GM23338 (cell line): ENCODE measurements around the gene UNC80. TPM values are rescaled to one million over a fixed set of nuclear protein-coding genes. Genes with fewer than 3 reads are reported as not detected.

Experiments used
- ATAC-seq: fragments of 200-7000 bp; cut with Tn5 transposase; 3 replicates; pipeline ENCODE4 v1.9.1; 2020
- DNase-seq: peaks from one replicate; pipeline ENCODE4 v3.0.0-alpha.2; 2015; ENCODE audit warnings: low spot score
- H2AFZ ChIP-seq: fragments of 200-600 bp; sonication (generic); 2 replicates; pipeline ENCODE4 v1.8.0; 2016; ENCODE audit warnings: antibody characterized with exemption, mild to moderate bottlenecking, moderate library complexity
- H3F3A ChIP-seq: fragments of 200-600 bp; sonication (generic); replicated peaks from 2 replicates; pipeline ENCODE4 v1.8.0; 2017; ENCODE audit warnings: antibody characterized with exemption, mixed run types, low read depth
- H3K27ac ChIP-seq: fragments of 200-600 bp; sonication (generic); 2 replicates; pipeline ENCODE4 v1.6.1; 2016; ENCODE audit warnings: low read depth
- H3K27me3 ChIP-seq: fragments of 200-600 bp; sonication (generic); 2 replicates; pipeline ENCODE4 v1.8.0; 2016; ENCODE audit warnings: mild to moderate bottlenecking, mixed run types, moderate library complexity; ENCODE audit not compliant: insufficient read depth
- H3K36me3 ChIP-seq: fragments of 200-600 bp; sonication (generic); 2 replicates; pipeline ENCODE4 v1.8.0; 2016; ENCODE audit warnings: mild to moderate bottlenecking; ENCODE audit not compliant: insufficient read depth
- H3K4me1 ChIP-seq: fragments of 200-600 bp; sonication (generic); 2 replicates; pipeline ENCODE4 v1.8.0; 2016; ENCODE audit warnings: mild to moderate bottlenecking, moderate library complexity; ENCODE audit not compliant: insufficient read depth
- H3K4me2 ChIP-seq: fragments of 200-600 bp; sonication (generic); 2 replicates; pipeline ENCODE4 v1.7.1; 2017; ENCODE audit warnings: mixed run types
- H3K4me3 ChIP-seq: fragments of 200-600 bp; sonication (generic); 2 replicates; pipeline ENCODE4 v1.6.1; 2016; ENCODE audit warnings: mixed run types
- H3K79me2 ChIP-seq: fragments of 200-600 bp; sonication (generic); replicated peaks from 2 replicates; pipeline ENCODE4 v1.8.0; 2017; ENCODE audit warnings: mild to moderate bottlenecking; ENCODE audit not compliant: insufficient read depth
- H3K9me2 ChIP-seq: fragments of 200-600 bp; sonication (generic); 2 replicates; pipeline ENCODE4 v1.8.0; 2017; ENCODE audit not compliant: insufficient read depth
- H4K20me1 ChIP-seq: fragments of 200-600 bp; sonication (generic); replicated peaks from 2 replicates; pipeline ENCODE4 v1.8.0; 2017; ENCODE audit warnings: mild to moderate bottlenecking; ENCODE audit not compliant: insufficient read depth
- H3K27ac Mint-ChIP-seq: 2 replicates; pipeline ENCODE4 v1.8.0; 2020; ENCODE audit warnings: inconsistent platforms, mild to moderate bottlenecking, moderate library complexity, mixed read lengths
- H3K27me3 Mint-ChIP-seq: 3 replicates; pipeline ENCODE4 v1.8.0; 2022; ENCODE audit warnings: low read depth, mild to moderate bottlenecking, moderate library complexity, mixed read lengths, inconsistent platforms; ENCODE audit not compliant: insufficient read depth, poor library complexity
- H3K36me3 Mint-ChIP-seq: 3 replicates; pipeline ENCODE4 v1.8.0; 2021; ENCODE audit warnings: low read depth, mild to moderate bottlenecking, inconsistent platforms, moderate library complexity, mixed read lengths
- H3K4me1 Mint-ChIP-seq: 3 replicates; pipeline ENCODE4 v1.8.0; 2020; ENCODE audit warnings: mild to moderate bottlenecking, inconsistent platforms, mixed read lengths
- H3K4me3 Mint-ChIP-seq: 3 replicates; pipeline ENCODE4 v1.8.0; 2021; ENCODE audit warnings: moderate library complexity, mild to moderate bottlenecking, inconsistent platforms, mixed read lengths
- H3K9me3 Mint-ChIP-seq: 3 replicates; pipeline ENCODE4 v1.8.0; 2020; ENCODE audit warnings: moderate library complexity, mild to moderate bottlenecking, inconsistent platforms, mixed read lengths
- CREB1 ChIP-seq: fragments of 250-450 bp; sonication (Bioruptor Pico); IDR thresholded peaks from 2 replicates; pipeline ENCODE4 v1.5.0; 2020; ENCODE audit warnings: low read depth, mild to moderate bottlenecking, moderate library complexity
- EZH2phosphoT487 ChIP-seq: fragments of 200-600 bp; sonication (generic); IDR thresholded peaks from one replicate; pipeline ENCODE4 v1.8.1; 2018; ENCODE audit warnings: antibody characterized with exemption; ENCODE audit not compliant: unreplicated experiment
- NANOG ChIP-seq: IDR thresholded peaks from 2 replicates; pipeline ENCODE4 v1.6.1; 2016; ENCODE audit warnings: antibody characterized with exemption, borderline replicate concordance
- POLR2AphosphoS5 ChIP-seq: IDR thresholded peaks from 2 replicates; pipeline ENCODE4 v1.6.1; 2016; ENCODE audit warnings: antibody characterized with exemption, low read depth
- STAT1 ChIP-seq: IDR thresholded peaks from one replicate; pipeline ENCODE4 v1.6.1; 2016; ENCODE audit warnings: antibody characterized with exemption; ENCODE audit not compliant: unreplicated experiment
- ZNF114 ChIP-seq: fragments of 250-450 bp; sonication (Bioruptor Pico); IDR thresholded peaks from 2 replicates; pipeline ENCODE4 v1.5.0; 2020; ENCODE audit warnings: mild to moderate bottlenecking, moderate library complexity
- ZNF331 ChIP-seq: fragments of 250-450 bp; sonication (Bioruptor Pico); IDR thresholded peaks from 2 replicates; pipeline ENCODE4 v1.5.0; 2020; ENCODE audit warnings: low read depth, mild to moderate bottlenecking, moderate library complexity
- polyA plus RNA-seq: library from polyadenylated mRNA; unstranded; fragments of >200 nt; fragmentation: Nextera tagmentation; extraction: Ambion mirVana; gene quantifications from 2 replicates; pipeline ENCODE4 v1.2.1, GENCODE V29; 2016
- total RNA-seq: library from RNA; depleted of rRNA; stranded (reverse); fragments of >200 nt; shearing (Covaris generic); gene quantifications from 2 replicates; pipeline ENCODE4 v1.2.3, GENCODE V29; 2014
- TF ChIP-seq, protein P1 (sequence below), 2 experiments: fragments of 200-600 bp in 1 of 2; sonication (generic) in 1 of 2; conservative IDR thresholded peaks; 2 replicates each; pipeline versions ENCODE4 v1.5.1 to v1.6.1; 2016 to 2017; ENCODE audit warnings: antibody characterized with exemption in 2 of 2, low read depth in 2 of 2, mild to moderate bottlenecking in 2 of 2, moderate library complexity in 1 of 2
- TF ChIP-seq, protein P2 (sequence below): IDR thresholded peaks from 2 replicates; pipeline ENCODE4 v1.6.1; 2016; ENCODE audit warnings: antibody characterized with exemption
- TF ChIP-seq, protein P3 (sequence below): IDR thresholded peaks from one replicate; pipeline ENCODE4 v1.6.1; 2018; ENCODE audit warnings: antibody characterized with exemption; ENCODE audit not compliant: unreplicated experiment

The UNC80 gene
- total and polyA plus RNA-seq, 2 experiments from 2014 or later, result 0.11 to 1.5 TPM

DNA sequence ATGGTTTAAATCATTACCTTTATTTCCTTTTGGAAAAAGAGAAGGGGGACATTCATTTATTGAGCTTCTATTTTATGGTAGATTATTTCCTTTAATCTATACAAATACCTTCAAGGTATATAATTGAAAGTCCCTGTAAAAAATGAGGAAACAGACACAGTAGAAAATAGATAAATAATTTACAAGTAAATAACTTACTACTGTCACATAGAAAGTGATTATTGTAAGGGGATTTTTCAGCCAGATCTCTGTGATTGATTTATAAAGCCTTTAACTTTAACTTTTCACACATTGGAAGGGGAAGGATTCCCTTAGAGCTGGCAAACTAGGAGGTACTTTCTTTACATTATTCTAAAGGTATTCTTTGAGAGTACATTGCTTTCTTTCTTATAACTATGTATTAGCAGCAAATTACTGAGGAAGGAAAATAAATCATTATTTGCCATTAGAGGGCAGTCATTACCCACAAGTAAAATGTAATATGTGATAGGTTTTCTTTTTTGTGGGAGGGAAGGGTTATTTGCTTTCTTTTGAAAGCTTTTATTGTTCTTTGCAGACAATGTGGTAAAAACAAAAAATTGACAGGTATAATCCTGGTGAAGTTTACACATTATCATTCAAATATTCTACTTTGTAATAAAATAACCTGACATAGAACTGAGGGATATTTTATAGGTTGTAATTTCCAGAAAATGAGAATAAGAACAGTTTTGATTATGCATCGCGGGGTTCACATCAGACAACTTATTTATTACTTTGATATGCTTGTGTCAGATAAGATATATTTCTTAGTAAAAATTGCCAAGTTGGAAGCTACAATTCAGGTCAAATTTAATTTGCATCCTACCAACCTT lies 206.0 kb downstream of the UNC80 start:
- H3F3A ChIP-seq, result no peaks in the 10 kb centered on the region
- no peak overlapping the region for H3K4me2 ChIP-seq
- TF ChIP-seq, protein P1, sequence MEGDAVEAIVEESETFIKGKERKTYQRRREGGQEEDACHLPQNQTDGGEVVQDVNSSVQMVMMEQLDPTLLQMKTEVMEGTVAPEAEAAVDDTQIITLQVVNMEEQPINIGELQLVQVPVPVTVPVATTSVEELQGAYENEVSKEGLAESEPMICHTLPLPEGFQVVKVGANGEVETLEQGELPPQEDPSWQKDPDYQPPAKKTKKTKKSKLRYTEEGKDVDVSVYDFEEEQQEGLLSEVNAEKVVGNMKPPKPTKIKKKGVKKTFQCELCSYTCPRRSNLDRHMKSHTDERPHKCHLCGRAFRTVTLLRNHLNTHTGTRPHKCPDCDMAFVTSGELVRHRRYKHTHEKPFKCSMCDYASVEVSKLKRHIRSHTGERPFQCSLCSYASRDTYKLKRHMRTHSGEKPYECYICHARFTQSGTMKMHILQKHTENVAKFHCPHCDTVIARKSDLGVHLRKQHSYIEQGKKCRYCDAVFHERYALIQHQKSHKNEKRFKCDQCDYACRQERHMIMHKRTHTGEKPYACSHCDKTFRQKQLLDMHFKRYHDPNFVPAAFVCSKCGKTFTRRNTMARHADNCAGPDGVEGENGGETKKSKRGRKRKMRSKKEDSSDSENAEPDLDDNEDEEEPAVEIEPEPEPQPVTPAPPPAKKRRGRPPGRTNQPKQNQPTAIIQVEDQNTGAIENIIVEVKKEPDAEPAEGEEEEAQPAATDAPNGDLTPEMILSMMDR (conservative IDR thresholded peaks at IDR 0.05; ENCODE audit: low read depth in 2 of 2), result peak in 1 of 2 experiments; percentile 72; a peak in 3 of 4 replicates
- TF ChIP-seq CREB1 (CRISPR knock-in tag), result no peak
- Mint-ChIP-seq H3K27me3 (no peaks in the 10 kb centered on the region), H3K27ac (no peak overlapping the region), H3K4me1 (no peaks in the 10 kb centered on the region), H3K36me3 (no peaks in the 10 kb centered on the region), H3K4me3 (no peak overlapping the region), H3K9me3 (no peaks in the 10 kb centered on the region)
- no peaks in the 10 kb centered on the region for H3K9me2 ChIP-seq
- no peaks in the 10 kb centered on the region for H3K27me3 ChIP-seq
- no peak for ATAC-seq
- H4K20me1 ChIP-seq, result no peaks in the 10 kb centered on the region
- DNase-seq, result peak; percentile 63
- H3K4me1 ChIP-seq, result no peaks in the 10 kb centered on the region
- no peak overlapping the region for H3K27ac ChIP-seq
- no peak overlapping the region for H3K4me3 ChIP-seq
- no peaks in the 10 kb centered on the region for H3K79me2 ChIP-seq
- H2AFZ ChIP-seq, result no peak overlapping the region
- no peaks in the 10 kb centered on the region for H3K36me3 ChIP-seq

DNA sequence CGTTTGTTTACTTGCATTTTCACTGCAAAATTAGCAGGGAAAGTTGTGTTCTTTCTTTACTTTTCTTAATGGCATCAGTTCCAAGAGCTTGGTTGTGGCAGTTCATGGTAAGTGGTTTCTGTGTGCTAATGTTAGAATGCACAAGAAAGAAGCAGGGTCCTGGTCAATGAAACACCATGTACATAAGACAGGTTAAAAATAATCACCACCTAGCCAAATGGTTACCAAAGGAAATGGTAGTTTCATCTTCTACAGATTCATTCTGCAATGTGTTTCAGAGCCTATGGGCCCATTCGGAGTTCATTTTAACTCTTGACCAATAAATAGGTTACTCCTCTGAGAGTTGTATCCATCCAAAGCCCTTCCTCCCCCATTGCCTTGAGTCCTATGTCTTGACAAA lies 212.7 kb downstream of the UNC80 start:
- no peaks in the 10 kb centered on the region for H3K27me3 ChIP-seq
- no peaks in the 10 kb centered on the region for H4K20me1 ChIP-seq
- no peak overlapping the region for H3K27ac ChIP-seq
- H3K36me3 ChIP-seq, result no peaks in the 10 kb centered on the region
- H3K9me3 Mint-ChIP-seq, result no peaks in the 10 kb centered on the region
- no peaks in the 10 kb centered on the region for H3F3A ChIP-seq
- DNase-seq, result no peak
- H3K4me1 ChIP-seq, result no peaks in the 10 kb centered on the region
- no peak overlapping the region for H3K4me3 ChIP-seq
- no peaks in the 10 kb centered on the region for H3K9me2 ChIP-seq
- no peak overlapping the region for H3K27ac Mint-ChIP-seq
- no peaks in the 10 kb centered on the region for H3K79me2 ChIP-seq
- H3K4me3 Mint-ChIP-seq, result no peak overlapping the region
- ATAC-seq, result no peak
- H2AFZ ChIP-seq, result no peak overlapping the region
- no peaks in the 10 kb centered on the region for H3K4me1 Mint-ChIP-seq
- H3K27me3 Mint-ChIP-seq, result no peaks in the 10 kb centered on the region
- no peaks in the 10 kb centered on the region for H3K36me3 Mint-ChIP-seq
- no peak overlapping the region for H3K4me2 ChIP-seq
- TF ChIP-seq POLR2AphosphoS5 (no peak), EZH2phosphoT487 (no peak), NANOG (no peak), ZNF331 (no peak), ZNF114 (no peak), STAT1 (no peak)
- TF ChIP-seq, protein P2, sequence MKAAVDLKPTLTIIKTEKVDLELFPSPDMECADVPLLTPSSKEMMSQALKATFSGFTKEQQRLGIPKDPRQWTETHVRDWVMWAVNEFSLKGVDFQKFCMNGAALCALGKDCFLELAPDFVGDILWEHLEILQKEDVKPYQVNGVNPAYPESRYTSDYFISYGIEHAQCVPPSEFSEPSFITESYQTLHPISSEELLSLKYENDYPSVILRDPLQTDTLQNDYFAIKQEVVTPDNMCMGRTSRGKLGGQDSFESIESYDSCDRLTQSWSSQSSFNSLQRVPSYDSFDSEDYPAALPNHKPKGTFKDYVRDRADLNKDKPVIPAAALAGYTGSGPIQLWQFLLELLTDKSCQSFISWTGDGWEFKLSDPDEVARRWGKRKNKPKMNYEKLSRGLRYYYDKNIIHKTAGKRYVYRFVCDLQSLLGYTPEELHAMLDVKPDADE, result no peak
- TF ChIP-seq, protein P3, sequence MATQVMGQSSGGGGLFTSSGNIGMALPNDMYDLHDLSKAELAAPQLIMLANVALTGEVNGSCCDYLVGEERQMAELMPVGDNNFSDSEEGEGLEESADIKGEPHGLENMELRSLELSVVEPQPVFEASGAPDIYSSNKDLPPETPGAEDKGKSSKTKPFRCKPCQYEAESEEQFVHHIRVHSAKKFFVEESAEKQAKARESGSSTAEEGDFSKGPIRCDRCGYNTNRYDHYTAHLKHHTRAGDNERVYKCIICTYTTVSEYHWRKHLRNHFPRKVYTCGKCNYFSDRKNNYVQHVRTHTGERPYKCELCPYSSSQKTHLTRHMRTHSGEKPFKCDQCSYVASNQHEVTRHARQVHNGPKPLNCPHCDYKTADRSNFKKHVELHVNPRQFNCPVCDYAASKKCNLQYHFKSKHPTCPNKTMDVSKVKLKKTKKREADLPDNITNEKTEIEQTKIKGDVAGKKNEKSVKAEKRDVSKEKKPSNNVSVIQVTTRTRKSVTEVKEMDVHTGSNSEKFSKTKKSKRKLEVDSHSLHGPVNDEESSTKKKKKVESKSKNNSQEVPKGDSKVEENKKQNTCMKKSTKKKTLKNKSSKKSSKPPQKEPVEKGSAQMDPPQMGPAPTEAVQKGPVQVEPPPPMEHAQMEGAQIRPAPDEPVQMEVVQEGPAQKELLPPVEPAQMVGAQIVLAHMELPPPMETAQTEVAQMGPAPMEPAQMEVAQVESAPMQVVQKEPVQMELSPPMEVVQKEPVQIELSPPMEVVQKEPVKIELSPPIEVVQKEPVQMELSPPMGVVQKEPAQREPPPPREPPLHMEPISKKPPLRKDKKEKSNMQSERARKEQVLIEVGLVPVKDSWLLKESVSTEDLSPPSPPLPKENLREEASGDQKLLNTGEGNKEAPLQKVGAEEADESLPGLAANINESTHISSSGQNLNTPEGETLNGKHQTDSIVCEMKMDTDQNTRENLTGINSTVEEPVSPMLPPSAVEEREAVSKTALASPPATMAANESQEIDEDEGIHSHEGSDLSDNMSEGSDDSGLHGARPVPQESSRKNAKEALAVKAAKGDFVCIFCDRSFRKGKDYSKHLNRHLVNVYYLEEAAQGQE, result no peak
- TF ChIP-seq, protein P1 (conservative IDR thresholded peaks at IDR 0.05; ENCODE audit: low read depth in 2 of 2), result no peak
